Measurements from ENCODE around the gene SHFL. TPM values are rescaled to one million over a fixed set of nuclear protein-coding genes. Genes with fewer than 3 reads are reported as not detected.

SHFL gene
- polyA plus RNA-seq, 1 donor = 23.2 TPM

GRCh38 chr19:10126213-10126639 is 40.1 kb downstream of the SHFL start:
- DNase-seq = no peak

GRCh38 chr19:10132905-10133304 is 46.8 kb downstream of the SHFL start:
- DNase-seq = no peak

- DNase-seq = no peak
These were observed 47.5 kb downstream of the SHFL start for GRCh38 chr19:10133596-10133995.

- DNase-seq = no peak
These were observed 47.9 kb downstream of the SHFL start for GRCh38 chr19:10134040-10134439.

GRCh38 chr19:10135551-10136334 is 49.6 kb downstream of the SHFL start:
- no peak for DNase-seq

GRCh38 chr19:10136936-10137335 is 50.8 kb downstream of the SHFL start:
- no peak for DNase-seq

- no peak for DNase-seq
These were observed 51.9 kb downstream of the SHFL start for GRCh38 chr19:10137751-10138682.

GRCh38 chr19:10138879-10139795 is 53.0 kb downstream of the SHFL start:
- DNase-seq = no peak

- no peak for DNase-seq
These were observed 53.8 kb downstream of the SHFL start for GRCh38 chr19:10139952-10140351.

GRCh38 chr19:10141479-10141878 is 55.4 kb downstream of the SHFL start:
- DNase-seq = no peak

- DNase-seq = no peak
These were observed 55.9 kb downstream of the SHFL start for GRCh38 chr19:10141973-10142372.

Other genes starting within 250 kb of the SHFL start
- 18.9 TPM for gene OLFM2, start 149.8 kb upstream of the SHFL start, polyA plus RNA-seq (ENCODE audit: insufficient read length)
- 0.71 TPM for gene COL5A3, start 75.8 kb upstream of the SHFL start, polyA plus RNA-seq (ENCODE audit: insufficient read length)
- gene RDH8, start 72.8 kb upstream of the SHFL start, polyA plus RNA-seq (ENCODE audit: insufficient read length) = 0.40 TPM
- gene ANGPTL6, start 16.4 kb downstream of the SHFL start, polyA plus RNA-seq (ENCODE audit: insufficient read length) = 1.4 TPM
- 28.4 TPM for gene PPAN, start 20.0 kb downstream of the SHFL start, polyA plus RNA-seq (ENCODE audit: insufficient read length)
- 12.7 TPM for gene P2RY11, start 25.4 kb downstream of the SHFL start, polyA plus RNA-seq (ENCODE audit: insufficient read length)
- 201 TPM for gene EIF3G, start 33.6 kb downstream of the SHFL start, polyA plus RNA-seq (ENCODE audit: insufficient read length)
- 160 TPM for gene DNMT1, start 108.6 kb downstream of the SHFL start, polyA plus RNA-seq (ENCODE audit: insufficient read length)
- gene S1PR2, start 145.0 kb downstream of the SHFL start, polyA plus RNA-seq (ENCODE audit: insufficient read length) = 11.9 TPM
- 34.2 TPM for gene MRPL4, start 165.9 kb downstream of the SHFL start, polyA plus RNA-seq (ENCODE audit: insufficient read length)
- 4.7 TPM for gene ICAM1, start 184.8 kb downstream of the SHFL start, polyA plus RNA-seq (ENCODE audit: insufficient read length)
- 0.37 TPM for gene ICAM4, start 200.6 kb downstream of the SHFL start, polyA plus RNA-seq (ENCODE audit: insufficient read length)
- 0.08 TPM for gene ICAM5, start 203.6 kb downstream of the SHFL start, polyA plus RNA-seq (ENCODE audit: insufficient read length)
- gene ZGLP1, start 223.5 kb downstream of the SHFL start, polyA plus RNA-seq (ENCODE audit: insufficient read length) = 7.1 TPM
- gene FDX2, start 229.7 kb downstream of the SHFL start, polyA plus RNA-seq (ENCODE audit: insufficient read length) = 14.3 TPM
- 25.4 TPM for gene RAVER1, start 247.2 kb downstream of the SHFL start, polyA plus RNA-seq (ENCODE audit: insufficient read length)

Measured in left kidney (tissue), 2 donors.